Dermis microvascular lymphatic vessel endothelial cell (primary cell): ENCODE measurements around the gene ARF4. TPM values are rescaled to one million over a fixed set of nuclear protein-coding genes. Genes with fewer than 3 reads are reported as not detected.

ENCODE experiments used
- total RNA-seq: library from RNA; depleted of rRNA; stranded (reverse); fragments of >200 nt; gene quantifications from 2 replicates; pipeline ENCODE4 v1.2.1, GENCODE V29; 2014

The ARF4 gene
- total RNA-seq, 1 donor from 2014 or later, result 123 TPM

Other genes with a start within 250 kb of the ARF4 start
- under 0.01 TPM in 2 replicates for gene DNAH12, start 53.0 kb downstream of the ARF4 start, total RNA-seq
- gene PDE12, start 41.1 kb downstream of the ARF4 start, total RNA-seq, result 9.2 and 15.3 TPM in 2 replicates
- gene DENND6A, start 95.7 kb upstream of the ARF4 start, total RNA-seq, result 19.5 and 21.2 TPM in 2 replicates
- 26.9 and 29.5 TPM in 2 replicates for gene SLMAP, start 159.0 kb upstream of the ARF4 start, total RNA-seq